ENCODE results near the gene MED22. TPM values are rescaled to one million over a fixed set of nuclear protein-coding genes. Genes with fewer than 3 reads are reported as not detected.

The MED22 gene
- total RNA-seq, 1 donor from 2014 or later: 37.9 TPM

DNA sequence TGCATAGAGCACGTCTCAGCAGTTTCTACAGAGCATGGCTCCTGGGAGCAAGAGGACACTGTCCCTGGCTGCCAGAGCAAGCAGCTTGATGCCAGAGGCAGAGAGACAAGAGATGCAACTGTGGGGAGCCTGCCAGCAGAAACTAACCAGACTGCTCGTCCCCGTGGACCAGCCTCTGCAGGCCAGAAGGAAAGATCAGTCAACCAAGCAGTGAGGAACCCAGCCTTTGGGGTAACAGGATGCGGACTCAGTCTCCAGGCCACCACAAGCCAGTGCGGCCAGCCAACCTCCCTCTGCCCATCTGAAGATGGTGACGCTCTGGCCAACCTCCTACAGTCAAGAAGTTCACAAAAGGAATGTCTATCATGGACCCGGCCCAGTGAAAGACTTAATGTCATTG is 24.2 kb upstream of the MED22 start:
- DNase-seq (ENCODE audit: low spot score): no peak
- H3K9me3 Mint-ChIP-seq: no peaks in the 10 kb centered on the region
- intact Hi-C loops (cut with micrococcal nuclease): loop anchor here (10.0 kb wide), 1 partner anchor 1017 kb away; the partner anchor contains the start of gene SETX
- no peaks in the 10 kb centered on the region for H3K27me3 Mint-ChIP-seq (ENCODE audit: insufficient read depth)
- peaks cover 56% of the 10 kb centered on the region for H3K4me1 Mint-ChIP-seq (ENCODE audit: low read depth)
- H3K36me3 Mint-ChIP-seq (ENCODE audit: low read depth): peaks cover 44% of the 10 kb centered on the region
- peak overlapping the region; percentile 83 for H3K4me3 Mint-ChIP-seq
- peak overlapping the region; percentile 76 for H3K27ac Mint-ChIP-seq

- Mint-ChIP-seq H3K9me3 (no peaks in the 10 kb centered on the region), H3K27ac (peak overlapping the region; percentile 76), H3K4me3 (peak overlapping the region; percentile 83), H3K27me3 (ENCODE audit: insufficient read depth) (no peaks in the 10 kb centered on the region), H3K36me3 (ENCODE audit: low read depth) (peaks cover 47% of the 10 kb centered on the region), H3K4me1 (ENCODE audit: low read depth) (peaks cover 56% of the 10 kb centered on the region)
- intact Hi-C loops (cut with micrococcal nuclease): loop anchor here (1.0 to 10.0 kb wide), 7 partner anchors 15 to 1016 kb away; partner anchors contain the start of genes MED22, RPL7A, SETX and SLC2A6
- peak; percentile 63 for DNase-seq (ENCODE audit: low spot score)
These were observed 23.4 kb upstream of the MED22 start for GRCh38 chr9:133371261-133371711.

DNA sequence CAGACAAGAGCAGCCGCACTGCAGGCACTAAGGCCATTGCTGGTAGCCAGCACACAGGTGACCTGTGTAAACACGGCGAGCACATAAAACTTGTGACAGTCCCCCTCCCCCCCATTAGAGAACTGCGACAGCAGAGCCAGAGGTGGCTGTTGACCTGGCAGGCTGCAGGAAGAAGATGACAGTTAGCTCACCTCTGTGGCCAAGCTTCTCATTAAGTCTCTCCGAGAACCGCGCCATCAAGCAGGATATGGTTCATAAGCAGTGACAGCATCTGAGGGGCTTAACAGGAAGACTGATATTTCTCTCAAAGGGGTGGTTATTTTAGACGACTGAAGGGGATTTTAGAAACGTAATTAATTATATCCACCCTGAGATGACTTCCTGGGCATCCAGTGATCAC is 22.8 kb upstream of the MED22 start:
- intact Hi-C loops (cut with micrococcal nuclease): loop anchor here (1.0 to 10.0 kb wide), 7 partner anchors 14 to 1016 kb away; partner anchors contain the start of genes MED22, RPL7A, SETX and SLC2A6
- H3K27ac Mint-ChIP-seq: peak overlapping the region; percentile 76
- H3K4me3 Mint-ChIP-seq: peak overlapping the region; percentile 83
- peaks cover 62% of the 10 kb centered on the region for H3K4me1 Mint-ChIP-seq (ENCODE audit: low read depth)
- peaks cover 53% of the 10 kb centered on the region for H3K36me3 Mint-ChIP-seq (ENCODE audit: low read depth)
- DNase-seq (ENCODE audit: low spot score): peak; percentile 27
- no peaks in the 10 kb centered on the region for H3K27me3 Mint-ChIP-seq (ENCODE audit: insufficient read depth)
- no peaks in the 10 kb centered on the region for H3K9me3 Mint-ChIP-seq

DNA sequence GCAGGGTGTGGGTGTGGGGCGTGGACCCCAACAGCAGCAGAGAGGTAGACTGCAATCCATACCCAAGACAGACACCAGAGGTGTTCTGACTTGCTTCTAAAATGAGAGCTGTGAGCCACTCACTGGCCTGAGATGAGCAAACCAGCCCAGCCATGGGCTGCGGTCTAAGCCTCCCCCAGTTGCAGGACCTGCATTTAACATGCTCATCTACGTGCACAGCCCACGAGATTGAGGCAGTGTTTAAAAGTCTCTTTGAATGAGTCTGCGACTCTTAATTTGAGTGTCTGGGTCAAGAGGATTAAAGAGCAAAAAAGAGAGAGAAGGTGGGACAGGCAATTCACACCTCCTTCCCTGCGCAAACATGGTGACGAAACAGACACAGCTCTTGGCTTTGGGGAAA is 22.0 kb upstream of the MED22 start:
- intact Hi-C loops (cut with micrococcal nuclease): loop anchor here (2.0 to 10.0 kb wide), 4 partner anchors 109 to 1015 kb away; partner anchors contain the start of genes SETX and SLC2A6
- Mint-ChIP-seq H3K4me3 (peak overlapping the region; percentile 83), H3K36me3 (ENCODE audit: low read depth) (peaks cover 53% of the 10 kb centered on the region), H3K9me3 (no peaks in the 10 kb centered on the region), H3K27ac (peak overlapping the region; percentile 76), H3K27me3 (ENCODE audit: insufficient read depth) (no peaks in the 10 kb centered on the region), H3K4me1 (ENCODE audit: low read depth) (peaks cover 61% of the 10 kb centered on the region)
- no peak for DNase-seq (ENCODE audit: low spot score)

GRCh38 chr9:133369422-133369821 is 21.5 kb upstream of the MED22 start:
- no peak for DNase-seq (ENCODE audit: low spot score)
- peak overlapping the region; percentile 83 for H3K4me3 Mint-ChIP-seq
- H3K36me3 Mint-ChIP-seq (ENCODE audit: low read depth): peaks cover 50% of the 10 kb centered on the region
- H3K27me3 Mint-ChIP-seq (ENCODE audit: insufficient read depth): no peaks in the 10 kb centered on the region
- intact Hi-C loops (cut with micrococcal nuclease): no loop called here
- H3K27ac Mint-ChIP-seq: peak overlapping the region; percentile 76
- H3K9me3 Mint-ChIP-seq: no peaks in the 10 kb centered on the region
- H3K4me1 Mint-ChIP-seq (ENCODE audit: low read depth): peaks cover 57% of the 10 kb centered on the region

DNA sequence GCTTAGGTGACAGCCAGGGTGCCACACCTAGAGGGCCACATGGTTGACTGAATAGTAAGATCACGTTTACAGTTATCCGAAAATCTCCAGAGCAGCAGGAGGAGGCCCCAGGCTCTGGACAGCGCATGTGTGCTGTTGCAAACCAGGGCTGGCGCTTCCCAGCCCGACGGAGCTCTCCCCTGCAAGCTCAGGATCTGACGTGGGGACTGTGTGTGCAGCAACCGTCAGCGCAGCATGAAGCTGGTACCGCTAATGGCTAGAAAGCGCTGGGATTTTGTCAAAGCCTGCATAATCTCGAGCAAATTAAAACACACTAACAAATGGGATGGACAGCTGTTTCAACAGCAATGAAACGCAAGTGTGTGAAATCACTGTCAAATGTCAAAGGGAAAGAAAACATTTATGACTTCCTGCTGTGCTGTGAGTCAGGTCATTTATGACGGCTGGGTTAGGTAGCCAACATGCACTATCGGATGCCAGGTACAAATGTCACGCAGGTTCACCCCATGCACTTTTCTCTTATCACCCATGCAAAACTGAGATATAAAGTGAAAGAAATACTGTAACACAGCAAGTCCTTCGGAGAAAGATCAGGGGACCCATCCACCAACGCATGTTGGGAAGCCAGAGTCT is 20.4 kb upstream of the MED22 start:
- H3K9me3 Mint-ChIP-seq: no peaks in the 10 kb centered on the region
- peak overlapping the region; percentile 76 for H3K27ac Mint-ChIP-seq
- no peak for DNase-seq (ENCODE audit: low spot score)
- H3K27me3 Mint-ChIP-seq (ENCODE audit: insufficient read depth): no peaks in the 10 kb centered on the region
- intact Hi-C loops (cut with micrococcal nuclease): no loop called here
- H3K36me3 Mint-ChIP-seq (ENCODE audit: low read depth): peaks cover 55% of the 10 kb centered on the region
- peak overlapping the region; percentile 66 for H3K4me3 Mint-ChIP-seq
- peaks cover 57% of the 10 kb centered on the region for H3K4me1 Mint-ChIP-seq (ENCODE audit: low read depth)

DNA sequence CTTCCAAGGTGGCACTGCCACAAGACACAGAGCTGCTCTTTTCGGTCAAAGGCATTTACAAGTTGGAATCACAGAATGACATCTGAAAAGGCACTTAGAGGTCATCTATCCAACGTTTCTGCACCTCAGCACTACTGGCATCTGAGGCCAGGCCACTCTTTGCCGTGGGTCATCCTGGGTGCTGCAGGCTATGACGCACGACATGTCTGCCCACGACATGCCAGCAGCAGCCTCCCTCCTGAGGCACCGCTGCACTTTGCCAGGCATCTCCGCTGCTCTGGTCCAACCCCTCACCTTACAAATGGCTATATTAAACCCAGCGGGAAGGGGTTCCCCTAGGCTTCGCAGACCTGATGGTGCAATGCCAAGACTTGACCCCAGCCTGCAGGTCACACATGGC is 19.8 kb upstream of the MED22 start:
- H3K4me1 Mint-ChIP-seq (ENCODE audit: low read depth): peaks cover 52% of the 10 kb centered on the region
- no peak for DNase-seq (ENCODE audit: low spot score)

GRCh38 chr9:133367221-133367620 is 19.3 kb upstream of the MED22 start:
- Mint-ChIP-seq H3K4me1 (ENCODE audit: low read depth) (peaks cover 46% of the 10 kb centered on the region), H3K27ac (peak overlapping the region; percentile 12), H3K36me3 (ENCODE audit: low read depth) (peaks cover 54% of the 10 kb centered on the region), H3K9me3 (no peaks in the 10 kb centered on the region), H3K27me3 (ENCODE audit: insufficient read depth) (no peaks in the 10 kb centered on the region), H3K4me3 (no peak overlapping the region)
- intact Hi-C loops (cut with micrococcal nuclease): no loop called here
- no peak for DNase-seq (ENCODE audit: low spot score)

More for the DNA sequence above, 19.8 kb upstream of the MED22 start:
- peaks cover 55% of the 10 kb centered on the region for H3K36me3 Mint-ChIP-seq (ENCODE audit: low read depth)
- no peak overlapping the region for H3K4me3 Mint-ChIP-seq
- H3K9me3 Mint-ChIP-seq: no peaks in the 10 kb centered on the region
- intact Hi-C loops (cut with micrococcal nuclease): no loop called here
- no peaks in the 10 kb centered on the region for H3K27me3 Mint-ChIP-seq (ENCODE audit: insufficient read depth)
- no peak overlapping the region for H3K27ac Mint-ChIP-seq

DNA sequence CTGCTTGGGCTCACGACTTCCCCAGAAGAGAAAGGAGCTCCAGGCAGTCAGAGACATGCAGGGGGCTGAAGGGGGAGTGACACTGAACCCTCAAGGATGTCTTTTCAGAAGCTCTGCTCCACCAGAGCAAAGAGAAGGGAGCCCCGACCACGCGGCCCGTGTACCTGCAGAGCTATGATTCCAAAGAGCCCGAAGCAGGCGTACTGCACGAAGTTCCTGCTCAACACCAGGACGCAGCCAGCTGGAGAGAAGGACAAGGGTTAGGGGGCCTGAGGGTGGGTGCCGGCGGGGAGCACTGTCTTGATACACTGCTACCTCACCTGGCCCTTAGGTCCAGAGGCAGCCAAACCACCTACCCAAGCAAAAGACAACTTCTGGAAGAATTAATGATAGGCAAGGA is 18.5 kb upstream of the MED22 start:
- no peak overlapping the region for H3K4me3 Mint-ChIP-seq
- DNase-seq (ENCODE audit: low spot score): no peak
- peaks cover 59% of the 10 kb centered on the region for H3K36me3 Mint-ChIP-seq (ENCODE audit: low read depth)
- intact Hi-C loops (cut with micrococcal nuclease): no loop called here
- peaks cover 45% of the 10 kb centered on the region for H3K4me1 Mint-ChIP-seq (ENCODE audit: low read depth)
- no peaks in the 10 kb centered on the region for H3K27me3 Mint-ChIP-seq (ENCODE audit: insufficient read depth)
- no peaks in the 10 kb centered on the region for H3K9me3 Mint-ChIP-seq
- no peak overlapping the region for H3K27ac Mint-ChIP-seq

- Mint-ChIP-seq H3K4me1 (ENCODE audit: low read depth) (peaks cover 37% of the 10 kb centered on the region), H3K9me3 (no peaks in the 10 kb centered on the region), H3K27ac (peak overlapping the region; percentile 63), H3K36me3 (ENCODE audit: low read depth) (peaks cover 47% of the 10 kb centered on the region), H3K4me3 (no peak overlapping the region), H3K27me3 (ENCODE audit: insufficient read depth) (no peaks in the 10 kb centered on the region)
- no peak for DNase-seq (ENCODE audit: low spot score)
- intact Hi-C loops (cut with micrococcal nuclease): no loop called here
These were observed 14.6 kb upstream of the MED22 start for GRCh38 chr9:133362359-133363044.

GRCh38 chr9:133361507-133362092 is 13.7 kb upstream of the MED22 start:
- Mint-ChIP-seq H3K4me1 (ENCODE audit: low read depth) (peaks cover 40% of the 10 kb centered on the region), H3K27me3 (ENCODE audit: insufficient read depth) (no peaks in the 10 kb centered on the region), H3K36me3 (ENCODE audit: low read depth) (peaks cover 43% of the 10 kb centered on the region), H3K27ac (peak overlapping the region; percentile 84), H3K4me3 (no peak overlapping the region), H3K9me3 (no peaks in the 10 kb centered on the region)
- no peak for DNase-seq (ENCODE audit: low spot score)
- intact Hi-C loops (cut with micrococcal nuclease): no loop called here

GRCh38 chr9:133360400-133361393 is 12.8 kb upstream of the MED22 start:
- H3K4me3 Mint-ChIP-seq: no peak overlapping the region
- intact Hi-C loops (cut with micrococcal nuclease): no loop called here
- no peaks in the 10 kb centered on the region for H3K27me3 Mint-ChIP-seq (ENCODE audit: insufficient read depth)
- no peaks in the 10 kb centered on the region for H3K9me3 Mint-ChIP-seq
- no peak for DNase-seq (ENCODE audit: low spot score)
- H3K4me1 Mint-ChIP-seq (ENCODE audit: low read depth): peaks cover 35% of the 10 kb centered on the region
- H3K27ac Mint-ChIP-seq: peak overlapping the region; percentile 84
- H3K36me3 Mint-ChIP-seq (ENCODE audit: low read depth): peaks cover 40% of the 10 kb centered on the region

Data from activated T-helper 1 cell treated with anti-CD3 and anti-CD28 coated beads, Interleukin-12 subunit alpha, Interleukin-12 subunit beta, Interleukin-2, Interleukin-4 antibody, amounts not matched to agents 30 ng/mL and 10 ng/mL and 1 ng/mL, durations not matched to agents 14 hours and 24 hours and 36 hours (primary cell).